ENCODE results near the gene SERPINA5.
"Not testable (repeated sequence)": the region's sequence is repeated elsewhere in the genome, so short reads cannot be mapped to it uniquely, and the experiment has no call there.

The SERPINA5 gene

DNA sequence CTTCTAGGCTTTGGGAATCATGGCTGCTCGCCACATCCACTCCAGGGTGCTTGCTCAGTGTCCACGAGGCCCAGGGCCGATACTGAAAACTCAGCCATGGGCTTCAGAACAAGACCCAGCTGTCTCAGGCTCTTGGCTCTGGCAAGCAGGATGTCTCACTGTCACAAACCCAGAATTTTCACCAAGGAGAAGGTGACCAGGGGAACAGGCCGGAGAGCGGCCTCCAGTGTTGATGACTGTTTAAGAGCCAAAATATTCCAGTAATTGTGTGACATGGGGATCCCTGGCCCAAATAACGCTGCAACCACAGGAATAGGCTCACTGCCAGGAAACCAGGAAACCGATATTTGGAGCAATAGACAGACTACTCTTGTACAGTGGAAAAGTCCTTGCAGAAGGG lies 9.8 kb upstream of the SERPINA5 start:
- DNase-seq (ENCODE audit: extremely low read depth, low read depth): no peak
- TF ChIP-seq, protein P1, sequence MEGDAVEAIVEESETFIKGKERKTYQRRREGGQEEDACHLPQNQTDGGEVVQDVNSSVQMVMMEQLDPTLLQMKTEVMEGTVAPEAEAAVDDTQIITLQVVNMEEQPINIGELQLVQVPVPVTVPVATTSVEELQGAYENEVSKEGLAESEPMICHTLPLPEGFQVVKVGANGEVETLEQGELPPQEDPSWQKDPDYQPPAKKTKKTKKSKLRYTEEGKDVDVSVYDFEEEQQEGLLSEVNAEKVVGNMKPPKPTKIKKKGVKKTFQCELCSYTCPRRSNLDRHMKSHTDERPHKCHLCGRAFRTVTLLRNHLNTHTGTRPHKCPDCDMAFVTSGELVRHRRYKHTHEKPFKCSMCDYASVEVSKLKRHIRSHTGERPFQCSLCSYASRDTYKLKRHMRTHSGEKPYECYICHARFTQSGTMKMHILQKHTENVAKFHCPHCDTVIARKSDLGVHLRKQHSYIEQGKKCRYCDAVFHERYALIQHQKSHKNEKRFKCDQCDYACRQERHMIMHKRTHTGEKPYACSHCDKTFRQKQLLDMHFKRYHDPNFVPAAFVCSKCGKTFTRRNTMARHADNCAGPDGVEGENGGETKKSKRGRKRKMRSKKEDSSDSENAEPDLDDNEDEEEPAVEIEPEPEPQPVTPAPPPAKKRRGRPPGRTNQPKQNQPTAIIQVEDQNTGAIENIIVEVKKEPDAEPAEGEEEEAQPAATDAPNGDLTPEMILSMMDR (IDR thresholded peaks at IDR 0.05; ENCODE audit: low read depth, low read length): no peak

DNA sequence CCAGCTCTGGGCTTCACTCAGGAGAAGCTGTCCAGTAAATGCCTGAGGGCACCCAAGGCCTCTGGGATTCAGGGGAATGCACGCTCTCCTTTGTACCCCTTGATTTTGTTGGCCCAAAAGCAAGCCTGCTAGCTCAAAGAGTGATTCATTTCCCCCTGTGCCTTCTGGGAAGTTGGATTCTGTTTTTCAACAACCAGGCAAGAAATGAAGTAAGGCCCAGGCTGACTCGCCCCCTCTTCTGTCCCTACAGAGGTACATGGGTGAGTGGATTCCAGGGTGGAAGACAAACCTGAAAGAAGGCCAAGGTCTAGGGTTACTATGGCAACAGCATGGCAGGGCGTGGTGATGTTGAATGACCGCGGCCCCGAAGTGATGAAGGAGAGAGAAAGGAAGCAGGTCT lies 9.3 kb upstream of the SERPINA5 start:
- TF ChIP-seq, protein P1 (IDR thresholded peaks at IDR 0.05; ENCODE audit: low read depth, low read length): no peak
- no peak for DNase-seq (ENCODE audit: extremely low read depth, low read depth)

DNA sequence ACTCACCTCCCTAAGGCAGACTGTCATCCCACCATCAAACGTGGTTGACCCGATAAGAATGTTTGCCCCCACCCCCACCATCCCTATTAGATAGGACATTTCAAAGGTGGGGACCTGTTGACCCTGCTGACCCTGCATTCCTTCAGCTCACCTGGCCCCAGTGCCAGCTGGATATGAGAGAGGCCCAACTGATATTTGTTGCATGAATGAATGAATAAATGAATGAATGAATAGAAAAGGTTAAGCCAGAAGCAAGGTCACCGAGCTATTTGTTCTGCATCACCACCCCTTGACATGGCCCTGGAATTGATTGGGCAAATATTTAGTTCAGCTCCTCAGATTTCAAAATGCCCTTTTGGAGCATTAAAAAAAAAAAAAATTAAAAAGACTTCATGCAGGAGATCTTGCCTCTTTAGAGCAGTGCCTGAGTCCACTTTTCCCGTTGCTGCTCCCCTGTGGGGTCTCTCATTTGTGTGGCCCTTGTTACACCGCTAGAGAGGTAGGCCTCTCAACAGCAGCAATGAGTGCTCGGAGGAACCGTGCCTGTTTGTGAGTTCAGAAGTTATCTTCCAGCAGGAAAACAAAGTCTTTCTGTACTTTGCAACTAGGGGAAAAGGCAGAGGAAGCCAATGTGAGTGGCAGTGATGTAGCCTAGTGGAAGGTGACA lies 8.5 kb upstream of the SERPINA5 start:
- DNase-seq (ENCODE audit: extremely low read depth, low read depth): no peak
- TF ChIP-seq, protein P1 (IDR thresholded peaks at IDR 0.05; ENCODE audit: low read depth, low read length): no peak

DNA sequence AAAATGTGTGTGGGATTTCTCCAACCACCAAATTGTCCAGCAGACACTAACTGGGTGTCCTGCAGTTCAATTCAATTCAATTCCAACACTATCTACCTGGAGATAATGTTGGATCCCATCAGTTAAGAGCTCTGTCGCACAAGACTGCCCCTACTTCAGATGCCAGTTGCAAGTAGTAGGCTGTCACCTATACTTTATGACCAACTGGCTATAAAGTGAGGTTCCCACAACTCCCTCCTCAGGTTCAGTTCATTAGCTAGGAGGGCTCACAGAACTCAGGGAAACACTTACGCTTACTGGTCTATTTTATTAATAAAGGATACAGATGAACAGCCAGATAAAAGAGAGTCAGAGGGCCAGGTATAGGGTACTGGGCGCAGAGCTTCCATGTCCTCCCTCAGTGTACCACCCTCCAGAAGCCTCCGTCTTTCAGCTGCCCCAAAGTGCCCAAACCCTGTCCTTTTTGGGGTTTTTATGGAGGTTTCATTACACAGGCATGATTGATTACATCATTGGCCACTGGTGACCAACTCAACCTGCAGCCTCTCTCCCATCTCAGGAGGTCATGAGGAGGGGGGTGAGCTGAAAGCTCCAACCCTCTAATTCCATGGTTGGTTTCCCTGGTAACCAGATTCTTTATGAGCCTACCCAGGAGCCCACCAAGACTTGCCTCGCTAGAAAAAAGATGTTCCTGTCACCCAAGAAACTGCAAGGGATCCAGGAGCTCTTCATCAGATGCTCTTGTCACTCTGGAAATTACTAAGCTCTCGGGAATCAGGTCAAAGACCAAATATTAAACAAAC lies 7.5 kb upstream of the SERPINA5 start:
- TF ChIP-seq, protein P1 (IDR thresholded peaks at IDR 0.05; ENCODE audit: low read depth, low read length): no peak
- DNase-seq (ENCODE audit: extremely low read depth, low read depth): no peak

DNA sequence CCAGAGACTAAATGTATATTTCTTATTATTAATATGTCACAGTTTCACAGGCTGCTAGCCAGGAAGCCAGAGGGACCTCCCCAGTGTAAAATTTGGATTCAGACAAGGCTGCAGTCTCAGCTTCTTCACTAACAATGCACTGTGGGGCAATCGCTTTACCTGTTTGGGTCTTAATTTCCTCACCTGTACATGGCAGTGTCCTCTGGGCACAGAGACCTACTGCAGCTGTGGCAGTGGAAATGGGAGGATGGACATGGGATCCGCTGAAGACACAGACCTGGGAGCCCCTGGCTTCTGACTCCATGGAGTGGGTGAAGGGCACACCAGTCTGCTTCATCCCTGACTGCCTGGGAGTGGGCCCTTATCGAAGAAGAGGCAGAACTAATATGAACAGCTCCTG lies 6.9 kb upstream of the SERPINA5 start:
- TF ChIP-seq, protein P1 (IDR thresholded peaks at IDR 0.05; ENCODE audit: low read depth, low read length): no peak
- DNase-seq (ENCODE audit: extremely low read depth, low read depth): no peak

DNA sequence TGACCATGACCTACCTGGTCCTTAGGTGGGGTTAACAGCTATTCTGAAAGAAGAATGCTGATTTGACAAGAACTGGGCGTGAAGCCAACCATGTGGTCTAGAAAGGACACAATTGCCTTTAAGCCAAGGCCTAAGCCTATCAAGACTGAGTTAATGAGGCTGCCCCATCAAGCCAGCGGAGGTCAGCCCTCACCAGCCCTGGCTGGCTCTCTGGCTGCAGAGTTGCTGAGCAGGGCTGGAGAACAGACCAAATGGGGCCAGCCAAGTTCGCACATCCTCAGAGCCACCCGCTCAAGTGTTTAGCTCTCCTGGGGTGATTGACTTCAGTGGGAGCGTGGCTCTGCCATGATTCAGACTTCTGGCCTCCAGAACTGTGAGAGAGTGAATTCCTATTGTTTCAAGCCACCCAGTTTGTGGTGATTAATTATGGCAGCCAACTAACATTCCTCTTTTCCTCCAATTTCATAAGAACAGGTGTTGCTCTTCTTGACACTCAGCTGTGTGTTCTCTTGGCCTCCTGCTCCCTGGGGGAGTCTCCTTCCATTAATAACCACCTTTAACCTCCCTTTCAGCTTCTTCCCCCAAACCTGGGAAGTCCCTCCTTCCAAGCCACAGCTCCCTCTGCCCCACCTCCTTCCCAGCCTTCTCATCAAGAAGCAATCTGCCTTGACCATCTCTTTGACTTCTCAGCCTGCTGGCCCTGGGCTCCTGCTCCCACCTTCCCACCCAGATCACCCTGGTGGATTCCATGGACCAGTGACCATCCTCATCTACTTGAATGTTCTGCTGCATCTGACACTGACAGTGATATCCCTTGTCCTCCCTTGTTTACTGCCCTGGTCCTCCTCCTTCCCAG lies 5.3 kb upstream of the SERPINA5 start:
- no peak for DNase-seq (ENCODE audit: extremely low read depth, low read depth)
- TF ChIP-seq, protein P1 (IDR thresholded peaks at IDR 0.05; ENCODE audit: low read depth, low read length): no peak

DNA sequence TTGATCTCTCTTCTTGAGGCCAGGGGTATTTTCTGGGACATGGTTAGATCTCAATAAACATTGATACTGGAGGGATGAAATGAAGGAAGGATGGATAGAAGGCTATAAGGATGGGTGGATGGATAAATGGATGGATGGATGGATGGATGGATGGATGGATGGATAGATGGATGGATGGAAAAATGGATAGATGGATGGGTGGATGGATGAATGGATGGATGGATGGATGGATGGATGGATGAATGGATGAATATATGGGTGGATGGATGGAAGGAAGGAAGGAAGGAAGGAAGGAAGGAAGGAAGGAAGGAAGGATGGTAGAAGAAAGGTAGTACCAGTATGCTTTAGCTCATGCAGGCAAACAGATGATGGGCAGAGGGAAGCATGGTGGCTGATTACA lies 3.8 kb upstream of the SERPINA5 start:
- DNase-seq (ENCODE audit: extremely low read depth, low read depth): not testable (repeated sequence)
